KG1 (cell line): ENCODE results near the gene TDRD1.

Source experiments
- DNase-seq: peaks from one replicate; lab custom pipeline; 2025; lab: John Stamatoyannopoulos, UW

The TDRD1 gene

DNA sequence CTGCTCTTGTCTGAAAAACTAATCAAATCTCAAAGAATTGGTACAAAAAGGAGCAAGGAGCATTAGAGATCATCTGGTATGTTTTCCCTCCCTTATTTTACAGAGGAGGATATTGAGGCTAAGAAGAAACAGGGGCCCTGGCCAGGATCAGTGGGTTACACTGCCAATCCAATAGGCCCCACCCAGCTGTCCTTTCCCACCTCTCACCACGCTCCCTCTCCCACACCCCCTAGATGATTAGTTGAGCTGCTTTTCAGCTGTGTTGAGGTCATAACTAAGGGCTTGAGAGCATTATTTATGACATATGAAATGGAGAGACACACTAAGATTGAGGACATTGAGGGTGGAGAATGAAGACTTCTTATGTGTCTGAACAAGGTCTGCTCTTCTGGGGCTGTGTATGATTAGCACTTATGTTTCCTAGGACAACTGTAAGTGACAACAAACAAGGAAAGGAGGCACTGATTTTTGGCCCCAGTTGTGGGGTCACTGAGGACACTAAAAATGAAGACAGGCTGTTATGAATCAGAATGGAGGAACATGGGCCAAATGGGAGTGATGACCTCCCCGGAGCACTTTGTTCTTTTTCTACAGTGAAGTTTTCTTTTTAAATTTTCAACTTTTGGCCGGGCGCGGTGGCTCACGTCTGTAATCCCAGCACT lies 86.4 kb downstream of the TDRD1 start:
- DNase-seq = no peak

DNA sequence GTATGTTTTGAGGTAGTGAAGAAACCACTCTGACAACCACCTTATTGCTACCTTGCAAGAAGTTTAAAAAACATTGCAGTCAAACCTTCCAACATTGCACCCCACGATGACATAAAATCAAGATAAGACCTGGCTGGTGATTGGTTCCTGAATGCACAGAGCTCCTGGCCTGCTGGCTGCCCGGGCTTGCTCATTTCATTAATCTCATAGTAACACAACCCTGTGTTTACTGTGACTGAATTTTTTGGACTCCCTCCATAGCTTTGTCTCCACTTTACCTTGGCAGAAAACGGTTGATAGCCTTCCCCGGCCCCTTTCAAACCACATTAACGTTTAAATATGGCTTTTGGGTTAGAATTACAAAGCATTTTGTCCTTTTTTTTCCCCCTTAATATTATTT lies 87.4 kb downstream of the TDRD1 start:
- no peak for DNase-seq

DNA sequence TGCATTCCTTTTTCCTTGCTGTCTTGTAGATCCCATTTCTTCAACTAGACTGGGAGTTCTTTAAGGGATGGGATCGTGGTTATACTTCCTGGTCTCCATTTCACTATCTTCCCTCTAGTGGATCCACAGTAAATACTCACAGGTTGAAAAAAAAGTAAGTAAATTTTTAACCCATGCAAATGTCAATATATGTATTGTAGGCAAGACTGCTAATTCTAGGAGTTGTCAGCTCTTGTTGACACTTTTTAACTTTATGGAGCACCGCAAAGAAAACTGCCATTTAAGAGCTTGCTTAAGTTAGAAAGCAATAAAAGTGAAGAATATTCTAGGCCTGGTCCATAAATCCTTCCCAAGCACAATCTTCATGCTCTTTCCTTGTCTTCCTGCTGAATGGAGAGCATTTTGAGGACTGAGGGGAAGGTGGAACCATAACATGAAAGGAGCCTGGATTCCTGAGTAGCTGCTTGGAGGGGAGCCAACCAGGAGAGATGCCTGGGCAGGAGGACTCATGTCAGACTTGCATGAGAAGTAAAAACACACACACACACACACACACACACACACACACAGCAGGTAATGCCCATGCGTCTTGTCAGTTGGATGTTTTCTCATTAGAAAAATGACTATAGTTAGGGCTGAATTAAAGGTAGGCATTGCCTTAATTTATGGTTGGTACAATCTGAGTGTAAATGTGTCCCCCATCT lies 92.1 kb downstream of the TDRD1 start:
- DNase-seq = no peak

DNA sequence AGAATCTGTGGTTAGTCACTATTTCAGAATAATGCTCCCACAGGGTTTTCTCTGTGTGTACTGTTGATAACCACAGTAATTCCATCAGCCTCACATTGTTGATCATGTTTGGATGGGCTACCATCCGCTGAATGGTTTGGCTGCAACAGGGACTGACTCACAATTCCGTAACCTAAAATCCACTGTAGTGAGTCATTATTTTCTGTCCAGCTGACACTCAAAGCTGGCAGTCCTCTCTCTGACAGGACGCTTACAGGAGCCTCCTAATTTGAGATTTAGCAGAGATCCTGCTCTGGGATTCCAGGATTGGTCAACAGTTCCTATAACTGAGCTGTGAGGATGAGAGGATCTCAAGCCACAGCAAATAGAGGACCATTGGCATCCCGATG lies 92.6 kb downstream of the TDRD1 start:
- DNase-seq = no peak

DNA sequence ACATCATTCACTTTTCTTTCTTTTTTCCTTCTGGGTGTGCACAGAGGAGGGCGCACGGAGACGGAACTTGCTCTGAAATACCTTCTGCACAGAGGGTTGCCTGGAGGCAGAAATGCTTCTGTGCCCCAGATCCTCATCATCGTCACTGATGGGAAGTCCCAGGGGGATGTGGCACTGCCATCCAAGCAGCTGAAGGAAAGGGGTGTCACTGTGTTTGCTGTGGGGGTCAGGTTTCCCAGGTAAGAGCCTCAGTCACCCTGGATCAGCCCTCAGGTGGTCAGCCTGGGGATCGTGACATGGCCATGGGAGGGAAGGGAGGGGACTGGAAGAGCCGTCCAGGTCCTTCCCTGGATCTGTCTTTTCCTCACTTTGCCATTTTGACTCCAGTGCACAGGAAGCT lies 93.5 kb downstream of the TDRD1 start:
- no peak for DNase-seq

DNA sequence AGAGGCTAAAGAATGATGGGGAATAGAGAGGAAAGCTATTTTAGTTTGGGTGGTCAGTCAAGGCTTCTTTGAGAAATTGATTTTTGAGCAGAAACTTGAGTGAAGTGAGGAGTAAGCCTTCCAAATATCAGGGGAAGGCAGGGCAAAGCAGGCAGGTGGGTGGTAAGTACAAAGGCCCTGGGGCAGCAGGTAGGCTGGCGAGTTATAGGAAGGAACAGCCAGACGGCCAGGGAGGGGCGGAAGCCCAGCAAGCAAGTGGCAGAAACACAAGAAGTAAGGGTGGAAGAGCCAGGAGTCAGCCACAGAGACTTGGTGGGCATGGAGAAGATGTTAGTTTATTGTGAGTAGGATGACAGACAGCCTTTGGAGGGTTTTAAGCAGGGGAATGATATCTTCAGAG lies 94.8 kb downstream of the TDRD1 start:
- DNase-seq = no peak

DNA sequence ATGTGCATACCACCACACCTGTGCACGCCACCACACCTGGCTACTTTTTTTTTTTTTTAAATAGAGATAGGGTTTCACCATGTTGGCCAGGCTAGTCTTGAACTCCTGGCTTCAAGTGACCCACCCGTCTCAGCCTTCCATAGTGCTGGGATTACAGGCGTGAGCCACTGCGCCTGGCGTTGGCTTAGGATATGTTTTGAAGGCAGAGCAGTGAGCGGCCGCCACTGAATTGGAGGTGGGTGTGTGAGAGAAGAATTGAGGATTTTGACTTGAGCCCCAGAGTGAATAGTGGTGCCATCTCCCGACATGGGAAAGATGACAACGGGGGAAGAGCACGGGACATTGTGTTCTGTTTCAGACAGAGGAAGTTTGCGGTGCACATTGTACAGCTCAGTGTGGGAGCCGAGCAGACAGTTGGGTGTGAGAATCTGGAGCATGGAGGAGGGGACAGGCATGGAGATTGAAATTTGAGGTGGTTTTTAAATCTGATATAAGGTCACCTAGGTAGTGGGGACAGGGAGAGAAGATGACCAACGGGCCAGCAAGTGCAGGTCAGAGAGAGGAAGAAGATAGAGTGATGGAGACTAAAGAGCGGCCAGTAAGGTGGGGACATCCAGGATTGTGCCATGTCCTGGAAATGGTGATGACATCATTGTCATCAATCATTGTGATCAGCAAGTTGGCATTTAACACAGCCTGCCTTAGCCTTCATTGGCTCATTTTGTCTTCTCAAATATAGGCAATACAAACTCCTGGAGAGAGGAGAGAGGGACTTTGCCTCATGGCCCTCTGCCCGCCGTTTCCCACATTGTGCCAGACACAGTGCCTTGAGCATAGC lies 95.7 kb downstream of the TDRD1 start:
- DNase-seq = no peak

DNA sequence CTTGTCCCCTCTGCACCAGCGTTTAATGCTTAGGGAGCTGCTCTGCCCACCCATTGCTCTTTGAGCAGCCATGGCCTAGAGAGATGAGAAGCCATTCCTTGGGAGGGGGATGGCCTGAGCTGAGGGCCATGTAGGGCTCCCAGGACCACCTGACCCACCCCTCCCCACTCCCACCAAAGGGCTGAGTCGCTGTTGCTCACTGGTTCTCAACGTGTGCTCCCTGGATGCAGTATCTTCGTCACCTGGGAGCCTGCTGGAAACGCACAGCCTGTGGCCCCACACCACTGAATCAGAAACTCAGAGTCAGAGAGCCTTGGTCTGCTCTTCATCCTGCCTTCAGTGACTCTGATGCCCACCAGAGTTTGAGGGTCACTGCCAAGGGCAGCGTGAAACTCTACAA lies 96.9 kb downstream of the TDRD1 start:
- DNase-seq = no peak

DNA sequence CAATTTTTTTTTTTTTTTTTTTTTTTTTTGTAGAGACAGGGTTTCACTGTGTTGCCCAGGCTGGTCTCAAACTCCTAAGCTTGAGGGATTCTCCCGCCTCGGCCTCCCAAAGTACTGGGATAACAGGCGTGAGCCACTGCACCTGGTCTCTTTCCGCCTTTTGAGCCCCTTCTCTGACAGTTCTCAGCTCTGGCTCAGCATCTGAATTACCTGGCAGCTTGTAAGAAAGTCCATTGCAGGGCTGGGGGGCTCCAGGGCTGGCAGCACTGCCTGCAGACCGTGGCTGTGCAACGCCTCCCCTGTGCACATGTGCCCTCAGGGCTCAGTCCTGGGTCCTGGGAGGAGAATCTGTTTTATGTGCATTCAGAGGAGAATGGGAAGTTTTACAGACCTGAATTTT lies 97.5 kb downstream of the TDRD1 start:
- DNase-seq = no peak

DNA sequence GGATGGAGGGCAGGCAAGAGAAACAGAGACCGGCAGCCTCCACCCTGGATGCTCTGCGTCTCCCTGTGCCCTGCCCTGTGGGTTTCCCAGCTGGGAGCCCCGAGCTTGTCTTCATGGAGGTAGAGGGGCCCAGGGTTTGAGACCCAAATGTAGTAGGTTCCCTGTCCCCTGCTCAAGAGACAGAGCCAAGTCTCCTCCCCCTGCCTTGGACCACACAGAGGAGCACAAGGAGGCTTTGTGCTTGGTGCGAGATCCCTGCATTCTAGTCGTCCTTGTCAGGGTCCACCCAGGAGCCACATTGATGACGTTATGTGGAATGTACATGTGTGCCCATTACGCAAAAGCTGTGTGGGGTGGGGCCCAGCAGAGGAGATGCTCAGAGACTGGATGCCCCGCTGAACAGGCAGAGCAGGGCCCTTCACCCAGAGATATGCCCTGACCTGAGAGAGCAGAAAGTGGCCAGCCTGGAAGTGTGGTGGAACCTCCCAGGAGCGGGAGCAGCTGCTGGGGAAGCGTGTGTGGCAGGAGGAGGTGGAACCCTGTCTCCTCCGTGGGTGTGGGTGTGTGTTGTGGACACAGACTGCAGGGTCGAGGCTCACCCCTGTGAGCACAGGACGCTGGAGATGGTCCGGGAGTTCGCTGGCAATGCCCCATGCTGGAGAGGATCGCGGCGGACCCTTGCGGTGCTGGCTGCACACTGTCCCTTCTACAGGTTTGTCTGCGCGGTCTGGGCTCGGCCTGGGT lies 99.2 kb downstream of the TDRD1 start:
- DNase-seq = no peak

DNA sequence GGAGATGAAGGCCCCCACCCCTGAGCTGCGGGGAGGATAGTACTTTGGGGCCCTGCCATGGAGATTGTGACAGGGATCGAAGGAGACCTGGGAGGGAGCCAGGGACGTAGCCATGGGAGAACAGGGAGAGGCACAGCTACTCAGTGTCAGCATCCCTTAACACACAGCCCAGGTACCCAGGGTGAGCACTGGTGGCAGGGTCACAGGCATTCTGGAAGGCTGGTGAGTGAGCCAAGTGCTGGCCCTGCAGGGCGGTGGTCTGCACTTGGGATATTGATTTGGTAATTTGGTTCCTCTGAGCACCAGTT lies 99.7 kb downstream of the TDRD1 start:
- DNase-seq = no peak

DNA sequence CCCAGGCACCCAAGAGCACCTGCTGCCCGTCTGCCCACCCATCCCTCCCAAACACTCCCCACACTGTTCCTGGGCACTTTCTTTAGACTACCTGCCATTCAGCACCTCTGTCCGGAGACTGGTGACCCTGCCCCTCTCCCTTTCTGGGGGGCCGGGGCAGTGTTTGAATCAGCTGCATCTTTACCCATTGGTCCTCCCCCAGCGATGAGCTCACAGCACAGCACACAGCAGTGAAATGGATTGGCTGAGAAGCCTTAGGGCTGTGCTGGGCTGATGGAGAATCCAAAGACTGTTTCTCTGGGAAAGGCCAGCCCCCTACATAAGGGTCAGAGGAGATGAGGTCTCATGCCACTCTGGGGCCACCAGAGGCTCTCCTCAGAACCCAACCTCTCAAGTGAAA lies 100.1 kb downstream of the TDRD1 start:
- no peak for DNase-seq

DNA sequence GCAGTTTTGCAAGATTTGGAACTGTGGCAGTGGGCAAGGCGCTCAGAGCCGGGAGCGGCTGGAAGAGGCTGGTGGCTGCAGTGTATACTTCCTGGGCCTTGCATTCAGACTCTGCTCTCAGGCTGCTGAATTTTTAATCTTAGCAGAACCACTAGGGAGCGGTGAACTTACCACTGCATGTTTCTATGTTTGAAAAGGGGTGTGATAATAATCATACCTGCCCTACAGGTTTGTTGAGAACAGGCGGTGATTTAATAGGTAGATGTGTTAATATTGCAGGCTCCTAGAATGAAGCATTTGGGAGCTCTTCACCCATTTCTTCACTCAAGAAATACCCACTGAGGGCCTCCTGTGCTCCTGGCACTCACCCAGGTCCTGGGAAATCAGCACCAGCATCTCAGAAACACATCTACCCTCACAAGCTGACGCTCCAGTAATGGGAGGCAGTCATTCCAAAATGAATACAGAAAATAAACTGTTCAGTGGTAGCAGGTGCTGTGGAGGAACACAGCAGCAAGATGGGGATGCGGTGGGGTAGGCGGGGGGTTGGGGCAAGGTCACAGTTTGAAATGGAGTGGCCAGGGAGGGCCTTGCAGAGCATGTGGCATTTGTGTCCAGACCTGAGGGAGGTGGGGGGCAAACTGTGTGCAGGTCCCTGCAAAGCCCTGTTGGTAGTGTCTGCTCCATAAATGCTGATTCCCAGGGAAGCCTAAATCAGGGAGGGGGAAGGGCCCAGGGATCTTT lies 100.9 kb downstream of the TDRD1 start:
- DNase-seq = no peak

DNA sequence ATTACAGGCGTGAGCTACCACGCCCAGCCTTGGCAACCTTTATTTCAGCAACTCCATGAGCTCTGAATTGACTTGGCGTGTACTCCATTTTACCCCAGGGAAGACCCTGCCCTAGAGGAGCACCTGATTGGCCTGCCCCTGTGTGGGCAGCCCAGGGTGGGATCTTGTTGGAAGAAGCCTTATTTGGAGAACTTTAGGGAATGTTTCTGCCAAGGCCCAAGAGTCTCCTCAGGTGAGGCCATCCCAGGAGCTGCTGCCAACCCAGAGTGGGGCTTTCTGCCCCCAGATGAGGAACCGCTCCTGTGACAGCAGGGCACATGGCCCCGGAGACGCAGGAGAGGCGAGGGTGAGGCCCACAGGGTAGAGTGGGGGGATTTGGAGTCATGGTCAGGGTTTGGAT lies 101.9 kb downstream of the TDRD1 start:
- no peak for DNase-seq

DNA sequence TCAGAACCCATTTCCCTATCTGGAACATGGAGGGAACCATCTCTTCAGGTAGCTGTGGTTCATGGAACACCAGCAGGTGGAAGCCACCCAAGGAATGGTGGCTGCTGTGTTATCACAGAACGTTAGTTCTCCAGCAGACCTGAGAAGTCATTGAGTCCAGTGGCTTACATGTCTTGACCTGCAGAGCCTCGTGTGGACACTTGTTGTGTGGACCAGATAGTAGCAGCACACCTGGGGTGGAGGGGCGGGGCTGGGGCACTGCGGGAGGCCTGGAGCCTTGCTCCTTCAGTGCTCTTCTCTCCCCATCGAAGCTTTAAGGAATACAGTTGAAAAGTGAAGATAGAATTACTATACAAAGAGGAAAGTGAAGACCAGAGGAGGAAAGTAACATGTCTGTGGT lies 102.3 kb downstream of the TDRD1 start:
- no peak for DNase-seq
